Loucy (cell line): Measurements from ENCODE around the gene ZMPSTE24.

Source experiments
- H2AFZ ChIP-seq: fragments of 200-600 bp; sonication (generic); 2 replicates; pipeline ENCODE4 v1.6.0; 2016; ENCODE audit warnings: antibody characterized with exemption, mild to moderate bottlenecking, low read length, moderate library complexity
- H3F3A ChIP-seq: fragments of 200-600 bp; 2 replicates; pipeline ENCODE4 v1.6.0; 2016; ENCODE audit warnings: antibody characterized with exemption, low read depth, mild to moderate bottlenecking
- H3K27me3 ChIP-seq: fragments of 200-600 bp; sonication (generic); 2 replicates; pipeline ENCODE4 v1.6.1; 2014; ENCODE audit warnings: low read length, mild to moderate bottlenecking; ENCODE audit not compliant: insufficient read depth, poor library complexity, severe bottlenecking
- H3K36me3 ChIP-seq: fragments of 200-600 bp; sonication (generic); 2 replicates; pipeline ENCODE4 v1.6.1; 2016; ENCODE audit warnings: low read length; ENCODE audit not compliant: insufficient read depth
- H3K4me1 ChIP-seq: fragments of 200-600 bp; sonication (generic); 2 replicates; pipeline ENCODE4 v1.5.1; 2014; ENCODE audit warnings: low read length, mild to moderate bottlenecking; ENCODE audit not compliant: insufficient read depth, poor library complexity, severe bottlenecking
- H3K4me2 ChIP-seq: fragments of 200-600 bp; sonication (generic); 2 replicates; pipeline ENCODE4 v1.6.0; 2014; ENCODE audit warnings: antibody characterized with exemption, low read length, low read depth, mild to moderate bottlenecking; ENCODE audit not compliant: poor library complexity, severe bottlenecking
- H3K4me3 ChIP-seq: fragments of 200-600 bp; sonication (generic); 2 replicates; pipeline ENCODE4 v1.5.1; 2014; ENCODE audit warnings: low read length, mild to moderate bottlenecking, mixed read lengths; ENCODE audit not compliant: poor library complexity, severe bottlenecking
- H3K79me2 ChIP-seq: fragments of 200-600 bp; sonication (generic); 2 replicates; pipeline ENCODE4 v1.6.1; 2014; ENCODE audit warnings: low read length; ENCODE audit not compliant: insufficient read depth
- H3K9ac ChIP-seq: fragments of 200-600 bp; sonication (generic); 2 replicates; pipeline ENCODE4 v1.6.0; 2014; ENCODE audit warnings: mild to moderate bottlenecking, low read depth, low read length, moderate library complexity; ENCODE audit not compliant: poor library complexity, severe bottlenecking
- H3K9me2 ChIP-seq: fragments of 200-600 bp; sonication (generic); replicated peaks from 2 replicates; pipeline ENCODE4 v1.6.1; 2016; ENCODE audit warnings: low read depth, low read length, mixed read lengths
- H3K9me3 ChIP-seq: fragments of 200-600 bp; sonication (generic); 2 replicates; pipeline ENCODE4 v1.6.1; 2014; ENCODE audit warnings: mild to moderate bottlenecking, antibody characterized with exemption, low read length, low read depth; ENCODE audit not compliant: insufficient read depth
- H4K20me1 ChIP-seq: fragments of 200-600 bp; sonication (generic); 2 replicates; pipeline ENCODE4 v1.6.0; 2014; ENCODE audit warnings: antibody characterized with exemption, low read length, mild to moderate bottlenecking; ENCODE audit not compliant: insufficient read depth, poor library complexity, severe bottlenecking
- EZH2phosphoT487 ChIP-seq: fragments of 200-600 bp; IDR thresholded peaks from 2 replicates; pipeline ENCODE4 v1.6.1; 2018; ENCODE audit warnings: antibody characterized with exemption, mild to moderate bottlenecking, moderate library complexity, borderline replicate concordance
- TF ChIP-seq, protein P1 (sequence below): fragments of 200-600 bp; sonication (generic); conservative IDR thresholded peaks from 2 replicates; pipeline ENCODE4 v1.5.1; 2014; ENCODE audit warnings: mild to moderate bottlenecking, antibody characterized with exemption, low read length

The ZMPSTE24 gene

DNA sequence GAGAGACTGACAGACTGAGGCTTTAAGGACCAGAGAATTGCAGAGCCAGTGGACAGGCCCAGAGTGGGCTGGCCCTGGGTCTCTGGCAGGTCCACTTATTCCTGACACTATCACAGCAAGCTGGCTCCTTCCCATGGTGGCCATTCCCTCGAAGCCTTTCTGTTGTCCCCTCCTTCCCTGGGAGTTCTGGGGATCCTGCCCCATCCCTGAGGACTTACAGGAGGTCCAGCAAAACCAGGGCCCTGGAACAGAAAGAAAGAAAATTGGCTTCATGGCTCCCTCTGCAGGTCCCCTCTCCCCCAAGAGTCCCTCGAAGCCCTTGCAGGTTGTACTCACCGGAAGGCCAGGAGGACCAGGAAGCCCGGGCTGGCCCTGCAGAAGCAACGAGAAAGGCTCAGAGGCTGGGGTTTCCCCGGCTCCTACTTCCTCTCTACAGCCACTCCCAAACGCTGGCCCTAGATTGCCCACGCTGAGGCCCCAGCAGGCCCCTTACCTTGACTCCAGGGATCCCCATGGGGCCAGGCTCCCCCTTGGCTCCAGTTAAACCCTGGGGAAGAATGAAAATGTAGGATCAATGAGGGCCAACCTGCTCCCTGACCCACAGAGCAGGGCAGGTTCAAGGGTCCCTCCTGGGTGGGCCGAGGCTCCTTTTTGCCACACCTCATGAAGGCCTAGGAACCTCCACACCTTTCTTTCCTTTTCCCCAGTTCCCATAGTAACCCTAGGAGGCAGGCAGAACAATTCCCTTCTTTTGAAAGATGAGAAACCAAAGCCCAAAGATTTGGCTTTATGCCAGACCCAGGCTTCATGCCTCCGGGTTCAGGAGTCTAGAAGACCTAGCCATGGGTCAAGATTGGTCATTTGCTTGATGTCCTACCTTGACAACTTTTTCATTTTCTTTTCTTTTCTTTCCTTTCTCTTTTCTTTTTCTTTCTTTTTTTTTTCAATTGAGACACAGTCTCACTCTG, 54.5 kb downstream of the ZMPSTE24 start:
- no peak overlapping the region for H2AFZ ChIP-seq
- peaks cover 26% of the 10 kb centered on the region for H3K4me1 ChIP-seq
- H3K9me3 ChIP-seq, result no peaks in the 10 kb centered on the region
- H3K79me2 ChIP-seq, result no peaks in the 10 kb centered on the region
- H3K9ac ChIP-seq, result no peak overlapping the region
- H3K36me3 ChIP-seq, result no peaks in the 10 kb centered on the region
- H3K27me3 ChIP-seq, result no peaks in the 10 kb centered on the region
- peak overlapping the region; percentile 68 for H3K4me2 ChIP-seq
- no peaks in the 10 kb centered on the region for H3F3A ChIP-seq
- TF ChIP-seq, protein P1, sequence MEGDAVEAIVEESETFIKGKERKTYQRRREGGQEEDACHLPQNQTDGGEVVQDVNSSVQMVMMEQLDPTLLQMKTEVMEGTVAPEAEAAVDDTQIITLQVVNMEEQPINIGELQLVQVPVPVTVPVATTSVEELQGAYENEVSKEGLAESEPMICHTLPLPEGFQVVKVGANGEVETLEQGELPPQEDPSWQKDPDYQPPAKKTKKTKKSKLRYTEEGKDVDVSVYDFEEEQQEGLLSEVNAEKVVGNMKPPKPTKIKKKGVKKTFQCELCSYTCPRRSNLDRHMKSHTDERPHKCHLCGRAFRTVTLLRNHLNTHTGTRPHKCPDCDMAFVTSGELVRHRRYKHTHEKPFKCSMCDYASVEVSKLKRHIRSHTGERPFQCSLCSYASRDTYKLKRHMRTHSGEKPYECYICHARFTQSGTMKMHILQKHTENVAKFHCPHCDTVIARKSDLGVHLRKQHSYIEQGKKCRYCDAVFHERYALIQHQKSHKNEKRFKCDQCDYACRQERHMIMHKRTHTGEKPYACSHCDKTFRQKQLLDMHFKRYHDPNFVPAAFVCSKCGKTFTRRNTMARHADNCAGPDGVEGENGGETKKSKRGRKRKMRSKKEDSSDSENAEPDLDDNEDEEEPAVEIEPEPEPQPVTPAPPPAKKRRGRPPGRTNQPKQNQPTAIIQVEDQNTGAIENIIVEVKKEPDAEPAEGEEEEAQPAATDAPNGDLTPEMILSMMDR, result no peak
- no peak for TF ChIP-seq EZH2phosphoT487
- no peaks in the 10 kb centered on the region for H4K20me1 ChIP-seq
- no peaks in the 10 kb centered on the region for H3K9me2 ChIP-seq
- no peak overlapping the region for H3K4me3 ChIP-seq

DNA sequence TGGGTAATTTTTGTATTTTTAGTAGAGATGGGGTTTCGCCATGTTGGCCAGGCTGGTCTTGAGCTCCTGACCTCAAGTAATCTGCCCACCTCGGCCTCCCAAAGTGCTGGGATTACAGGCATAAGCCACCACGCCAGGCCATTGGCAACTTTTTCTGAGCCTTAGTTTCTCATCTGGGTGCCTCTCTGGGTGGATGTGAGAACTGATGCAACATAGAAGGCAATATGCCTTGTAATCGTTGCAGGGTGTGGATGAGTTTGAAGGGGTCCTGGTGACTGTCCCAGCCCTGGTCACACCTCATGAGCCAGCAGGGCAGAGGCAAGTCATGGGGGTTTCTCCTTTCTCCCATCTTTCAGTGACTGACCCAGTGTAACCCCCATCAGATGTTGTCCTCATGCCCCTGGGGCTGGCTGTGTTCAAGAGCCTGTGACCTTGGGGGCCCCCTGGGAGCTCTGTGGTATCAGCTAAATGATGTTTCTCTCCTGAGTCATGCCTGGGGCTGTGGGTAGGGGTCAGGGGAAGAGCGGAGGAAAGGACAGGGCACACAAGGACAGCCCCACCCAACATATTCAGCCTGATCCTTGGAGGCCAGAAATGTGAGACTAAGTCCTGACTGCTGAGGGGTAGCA, 55.4 kb downstream of the ZMPSTE24 start:
- H3K4me1 ChIP-seq, result peaks cover 26% of the 10 kb centered on the region
- H3K27me3 ChIP-seq, result no peaks in the 10 kb centered on the region
- no peaks in the 10 kb centered on the region for H3K79me2 ChIP-seq
- peak overlapping the region; percentile 69 for H3K9ac ChIP-seq
- H3K4me2 ChIP-seq, result peak overlapping the region; percentile 68
- H2AFZ ChIP-seq, result no peak overlapping the region
- TF ChIP-seq EZH2phosphoT487, result no peak
- TF ChIP-seq, protein P1, result no peak
- no peaks in the 10 kb centered on the region for H4K20me1 ChIP-seq
- no peaks in the 10 kb centered on the region for H3K9me2 ChIP-seq
- H3K36me3 ChIP-seq, result no peaks in the 10 kb centered on the region
- H3K9me3 ChIP-seq, result no peaks in the 10 kb centered on the region
- H3F3A ChIP-seq, result no peaks in the 10 kb centered on the region
- H3K4me3 ChIP-seq, result no peak overlapping the region

DNA sequence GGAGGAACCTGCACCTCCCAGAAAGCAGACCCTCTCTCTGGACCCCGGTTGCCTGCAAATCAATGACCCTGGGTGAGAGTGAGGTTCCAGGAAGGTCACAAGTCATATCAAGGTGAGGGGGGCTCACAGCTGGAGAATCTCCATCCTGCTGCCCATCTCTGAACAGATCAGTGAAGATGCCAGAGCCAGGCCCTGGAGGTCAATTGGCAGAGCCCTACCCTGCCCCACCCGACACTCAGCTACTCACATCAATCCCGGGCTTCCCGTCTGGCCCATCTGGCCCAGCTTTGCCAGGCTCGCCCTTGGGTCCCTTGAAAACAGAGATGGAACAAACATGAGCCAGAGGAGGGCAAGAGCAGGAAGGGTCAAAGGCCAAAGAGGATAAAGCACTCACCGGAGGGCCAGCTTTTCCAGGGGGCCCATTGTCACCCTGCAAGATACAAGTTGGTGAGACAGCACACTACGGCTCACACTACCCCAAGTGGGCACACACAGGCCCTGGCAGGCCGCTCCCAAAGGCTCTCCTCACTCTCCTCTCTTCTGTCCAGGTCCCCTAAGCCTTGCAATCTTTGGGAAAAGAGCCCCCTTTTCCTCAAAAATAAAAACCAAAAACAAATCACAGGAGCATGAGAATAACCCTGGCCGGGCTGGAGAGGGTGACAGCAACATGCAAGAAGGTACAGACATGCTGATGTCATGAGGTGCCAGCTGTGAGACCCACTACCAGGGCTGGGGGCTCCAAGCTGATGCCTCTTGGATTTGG, 56.1 kb downstream of the ZMPSTE24 start:
- H3K9me2 ChIP-seq, result no peaks in the 10 kb centered on the region
- no peaks in the 10 kb centered on the region for H3K27me3 ChIP-seq
- H3K9ac ChIP-seq, result peak overlapping the region; percentile 69
- H2AFZ ChIP-seq, result no peak overlapping the region
- H3K79me2 ChIP-seq, result no peaks in the 10 kb centered on the region
- peak overlapping the region; percentile 73 for H3K4me3 ChIP-seq
- no peaks in the 10 kb centered on the region for H3K9me3 ChIP-seq
- H4K20me1 ChIP-seq, result no peaks in the 10 kb centered on the region
- H3F3A ChIP-seq, result no peaks in the 10 kb centered on the region
- peak overlapping the region; percentile 68 for H3K4me2 ChIP-seq
- no peaks in the 10 kb centered on the region for H3K36me3 ChIP-seq
- peaks cover 26% of the 10 kb centered on the region for H3K4me1 ChIP-seq
- TF ChIP-seq, protein P1, result no peak
- TF ChIP-seq EZH2phosphoT487, result no peak
